NCI-H187 (cell line): ENCODE measurements around the gene FAM186B.

Experiments
- DNase-seq, 2 experiments: peaks; one replicate each; lab custom pipeline; 2025; lab: John Stamatoyannopoulos, UW

FAM186B gene

GRCh38 chr12:49609059-49609874 lies 3.8 kb upstream of the FAM186B start:
- DNase-seq: no peak

- DNase-seq: no peak
These were observed 583 bp downstream of the FAM186B start for GRCh38 chr12:49604856-49605255.

- DNase-seq: no peak
These were observed 1.7 kb downstream of the FAM186B start for GRCh38 chr12:49603721-49604120.

- no peak for DNase-seq
These were observed 5.5 kb downstream of the FAM186B start for GRCh38 chr12:49599961-49600360.

GRCh38 chr12:49598527-49598926 lies 6.9 kb downstream of the FAM186B start:
- no peak for DNase-seq

- no peak for DNase-seq
These were observed 16.5 kb downstream of the FAM186B start for GRCh38 chr12:49588721-49589516.

- DNase-seq: no peak
These were observed 17.2 kb downstream of the FAM186B start for GRCh38 chr12:49588281-49588680.

- DNase-seq: no peak
These were observed 18.1 kb downstream of the FAM186B start for GRCh38 chr12:49587174-49587908.

- DNase-seq: no peak
These were observed 19.7 kb downstream of the FAM186B start for GRCh38 chr12:49585477-49586459.

- DNase-seq: no peak
These were observed 20.8 kb downstream of the FAM186B start for GRCh38 chr12:49584591-49584990.

- DNase-seq: no peak
These were observed 21.9 kb downstream of the FAM186B start for GRCh38 chr12:49583366-49584094.

- no peak for DNase-seq
These were observed 22.6 kb downstream of the FAM186B start for GRCh38 chr12:49582850-49583249.

- DNase-seq: no peak
These were observed 23.2 kb downstream of the FAM186B start for GRCh38 chr12:49582201-49582600.

GRCh38 chr12:49580572-49581535 lies 24.6 kb downstream of the FAM186B start:
- DNase-seq: peak; percentile 35 to 84

GRCh38 chr12:49578471-49579112 lies 26.8 kb downstream of the FAM186B start:
- no peak for DNase-seq

GRCh38 chr12:49577589-49578315 lies 27.7 kb downstream of the FAM186B start:
- no peak for DNase-seq

- DNase-seq: no peak
These were observed 36.8 kb downstream of the FAM186B start for GRCh38 chr12:49568442-49569162.
